ENCODE measurements around the gene PTPRM. TPM values are rescaled to one million over a fixed set of nuclear protein-coding genes. Genes with fewer than 3 reads are reported as not detected.

Gene PTPRM
- polyA plus RNA-seq, 1 experiment, result 81.1 TPM

GRCh38 chr18:7676253-7676873 lies 109.2 kb downstream of the PTPRM start:
- ChIA-PET POLR2A (no interaction called here), CTCF (no interaction called here)
- no peak for TF ChIP-seq CTCF (IDR thresholded peaks at IDR 0.05; ENCODE audit: low read depth, low read length)
- no peak overlapping the region for H3K27ac ChIP-seq (ENCODE audit: low read depth, low read length)
- no peak overlapping the region for H3K4me3 ChIP-seq (ENCODE audit: low read depth, low read length)
- H3K9me3 ChIP-seq (ENCODE audit: control insufficient read depth, insufficient read depth, low read length), result no peaks in the 10 kb centered on the region
- H3K27me3 ChIP-seq (ENCODE audit: control insufficient read depth, insufficient read depth, low read length), result no peaks in the 10 kb centered on the region
- DNase-seq (ENCODE audit: low read depth, low spot score), result no peak

DNA sequence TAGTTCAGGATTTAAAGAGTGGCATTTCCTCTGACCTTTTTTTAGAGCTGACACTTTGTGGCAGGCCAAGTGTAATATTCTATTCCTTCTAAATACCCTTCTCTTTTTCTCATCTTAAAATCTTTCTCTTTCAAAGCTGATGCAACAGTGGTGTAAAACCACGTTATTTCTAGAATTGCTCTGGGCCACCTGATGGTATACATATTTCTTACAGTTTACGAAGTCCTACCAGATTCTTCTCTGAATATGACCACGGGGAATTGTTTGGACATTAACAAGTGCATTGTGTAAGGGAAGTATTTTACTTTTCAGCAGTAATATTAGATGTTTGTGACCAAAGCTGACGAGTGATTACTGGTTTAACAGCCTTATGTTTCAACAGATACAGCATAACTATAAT lies 109.9 kb downstream of the PTPRM start:
- no peaks in the 10 kb centered on the region for H3K27me3 ChIP-seq (ENCODE audit: control insufficient read depth, insufficient read depth, low read length)
- no peak overlapping the region for H3K27ac ChIP-seq (ENCODE audit: low read depth, low read length)
- ChIA-PET CTCF (no interaction called here), POLR2A (no interaction called here)
- no peak for DNase-seq (ENCODE audit: low read depth, low spot score)
- no peaks in the 10 kb centered on the region for H3K9me3 ChIP-seq (ENCODE audit: control insufficient read depth, insufficient read depth, low read length)
- no peak overlapping the region for H3K4me3 ChIP-seq (ENCODE audit: low read depth, low read length)
- no peak for TF ChIP-seq CTCF (IDR thresholded peaks at IDR 0.05; ENCODE audit: low read depth, low read length)

DNA sequence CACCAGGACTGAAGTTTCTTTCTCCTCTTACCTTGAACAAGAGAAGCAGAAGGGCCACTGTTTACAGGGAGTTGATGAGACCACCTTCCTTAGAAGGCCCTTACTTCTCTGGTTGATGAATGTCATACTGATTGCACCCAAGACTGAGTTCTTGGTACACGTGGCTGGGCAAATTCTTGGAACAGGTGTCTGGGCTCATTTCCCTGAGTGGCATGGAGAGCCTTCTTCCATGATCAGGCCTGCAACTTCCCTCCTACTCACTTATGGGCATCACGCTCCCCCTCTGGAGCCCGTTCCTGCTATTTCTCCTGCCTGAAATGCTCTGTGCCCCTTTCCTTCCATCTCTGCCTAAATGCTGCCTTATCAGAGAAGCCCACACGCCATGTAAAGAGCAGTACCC lies 110.3 kb downstream of the PTPRM start:
- no peak overlapping the region for H3K4me3 ChIP-seq (ENCODE audit: low read depth, low read length)
- no peaks in the 10 kb centered on the region for H3K27me3 ChIP-seq (ENCODE audit: control insufficient read depth, insufficient read depth, low read length)
- CTCF ChIA-PET, result no interaction called here
- no peaks in the 10 kb centered on the region for H3K9me3 ChIP-seq (ENCODE audit: control insufficient read depth, insufficient read depth, low read length)
- no peak for DNase-seq (ENCODE audit: low read depth, low spot score)
- no peak for TF ChIP-seq CTCF (IDR thresholded peaks at IDR 0.05; ENCODE audit: low read depth, low read length)
- H3K27ac ChIP-seq (ENCODE audit: low read depth, low read length), result no peak overlapping the region
- POLR2A ChIA-PET, result no interaction called here

DNA sequence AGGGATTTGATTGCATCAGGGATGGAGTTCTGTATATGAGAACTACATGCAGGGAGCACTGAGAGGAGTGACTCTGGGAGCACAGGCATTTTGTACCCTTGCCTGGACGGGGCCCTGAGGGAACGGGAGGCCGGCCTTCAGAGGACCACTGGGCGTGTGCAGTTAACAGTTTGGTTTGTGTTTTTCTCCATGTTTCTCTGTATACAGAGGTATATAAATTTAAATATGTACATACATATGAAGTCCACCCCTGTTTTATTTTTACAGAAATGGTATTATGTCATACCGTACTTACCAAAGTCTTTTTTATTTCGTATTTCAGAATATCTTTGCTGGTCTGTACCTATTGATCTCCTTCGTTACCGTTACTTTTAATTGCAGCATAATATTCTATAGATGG lies 111.3 kb downstream of the PTPRM start:
- ChIA-PET POLR2A (no interaction called here), CTCF (no interaction called here)
- no peak overlapping the region for H3K4me3 ChIP-seq (ENCODE audit: low read depth, low read length)
- no peak overlapping the region for H3K27ac ChIP-seq (ENCODE audit: low read depth, low read length)
- no peak for TF ChIP-seq CTCF (IDR thresholded peaks at IDR 0.05; ENCODE audit: low read depth, low read length)
- H3K9me3 ChIP-seq (ENCODE audit: control insufficient read depth, insufficient read depth, low read length), result no peaks in the 10 kb centered on the region
- DNase-seq (ENCODE audit: low read depth, low spot score), result no peak
- no peaks in the 10 kb centered on the region for H3K27me3 ChIP-seq (ENCODE audit: control insufficient read depth, insufficient read depth, low read length)

DNA sequence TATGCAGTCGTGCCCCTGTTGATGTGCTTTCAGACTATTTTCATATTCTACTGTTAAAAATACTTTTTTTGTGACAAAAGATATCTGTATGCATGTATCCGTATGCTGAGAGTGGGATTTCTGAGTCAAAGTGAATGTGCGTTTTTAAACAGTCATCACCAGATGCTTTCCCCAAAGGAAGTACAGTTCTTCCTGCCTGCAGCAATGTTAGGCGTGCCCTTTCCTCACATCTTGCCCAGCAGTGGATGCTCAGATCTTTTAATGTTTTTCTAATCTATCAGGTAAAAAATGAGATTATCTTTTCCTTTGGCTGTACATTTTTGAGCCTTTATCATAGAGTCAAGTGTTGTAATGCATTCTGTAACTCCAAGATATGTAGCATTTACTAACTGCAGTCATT lies 111.7 kb downstream of the PTPRM start:
- POLR2A ChIA-PET, result no interaction called here
- no peak for DNase-seq (ENCODE audit: low read depth, low spot score)
- no peak overlapping the region for H3K4me3 ChIP-seq (ENCODE audit: low read depth, low read length)
- H3K9me3 ChIP-seq (ENCODE audit: control insufficient read depth, insufficient read depth, low read length), result no peaks in the 10 kb centered on the region
- TF ChIP-seq CTCF (IDR thresholded peaks at IDR 0.05; ENCODE audit: low read depth, low read length), result no peak
- H3K27ac ChIP-seq (ENCODE audit: low read depth, low read length), result no peak overlapping the region
- CTCF ChIA-PET, result no interaction called here
- no peaks in the 10 kb centered on the region for H3K27me3 ChIP-seq (ENCODE audit: control insufficient read depth, insufficient read depth, low read length)
